Measurements from ENCODE around the gene DDX51. TPM values are rescaled to one million over a fixed set of nuclear protein-coding genes. Genes with fewer than 3 reads are reported as not detected.

The DDX51 gene
- polyA plus RNA-seq, 1 donor, result 19.5 TPM

DNA sequence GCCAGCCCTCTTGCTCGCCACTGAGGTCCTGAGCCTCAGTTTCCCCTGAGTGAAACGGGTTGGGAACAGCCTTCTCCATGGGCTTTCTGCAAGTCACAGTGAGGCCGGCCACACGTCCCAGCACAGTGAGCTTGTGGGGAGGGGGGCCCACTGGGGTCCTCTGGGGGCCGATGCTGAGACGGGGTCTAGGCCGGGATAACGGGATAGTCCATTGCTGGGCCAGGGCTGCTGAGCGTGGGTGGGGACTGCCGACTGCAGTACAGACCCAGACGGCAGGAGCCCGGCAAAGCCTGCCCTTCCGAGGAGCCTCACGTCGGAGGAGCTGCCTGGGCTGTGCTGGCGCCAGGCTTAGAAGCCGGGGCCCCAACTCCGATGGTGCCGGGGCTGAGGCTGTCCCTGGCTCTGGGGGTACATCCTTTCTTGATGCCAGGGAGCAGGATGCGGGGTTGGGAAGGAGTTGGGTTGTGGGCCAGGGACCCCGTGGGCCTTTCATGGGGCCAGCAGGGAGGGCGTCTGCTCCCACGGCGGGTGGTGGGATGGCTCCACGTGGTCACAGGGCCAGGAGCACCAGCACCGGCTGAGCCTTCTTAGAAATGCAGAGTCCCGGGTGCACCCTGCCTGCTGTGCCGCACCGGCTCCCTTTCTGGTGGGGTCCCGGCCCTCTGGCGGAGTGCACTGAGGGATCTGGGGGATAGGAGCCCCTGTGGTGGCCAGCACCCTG, 24.4 kb upstream of the DDX51 start:
- no peak for DNase-seq

DNA sequence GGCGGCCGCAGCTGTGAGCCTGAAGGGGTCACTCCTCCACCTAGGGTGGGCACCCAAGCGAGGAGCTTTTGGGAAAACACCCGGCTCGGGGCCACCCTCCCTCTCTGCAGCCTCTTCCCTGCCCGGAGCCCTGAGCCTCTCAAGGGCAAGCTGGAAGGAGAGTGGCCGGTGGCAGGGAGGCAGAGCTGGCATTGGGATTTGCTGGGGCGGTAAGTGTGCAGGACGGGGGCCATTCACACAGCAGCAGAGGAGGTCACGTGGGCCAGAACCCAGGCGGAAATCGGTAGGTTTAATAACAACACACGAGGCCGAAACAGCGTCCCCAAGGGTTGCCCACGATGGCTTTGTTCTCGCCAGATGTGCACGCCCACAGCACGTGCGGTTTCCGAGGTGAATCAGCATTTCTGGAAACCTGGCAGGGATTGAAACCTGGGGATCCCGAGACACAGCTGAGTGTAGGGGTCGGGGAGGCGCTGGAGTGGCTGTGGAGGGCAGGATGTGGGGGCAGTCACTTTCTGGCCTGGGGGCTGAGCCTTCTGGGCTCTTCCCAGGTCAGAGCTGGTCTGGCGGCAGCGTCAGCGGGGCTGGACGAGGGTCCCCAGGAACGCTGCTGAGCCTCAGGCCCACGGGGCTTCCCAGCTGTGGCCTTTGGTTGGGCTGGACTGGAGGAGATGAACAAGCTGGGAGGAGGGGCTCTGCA, 23.6 kb upstream of the DDX51 start:
- no peak for DNase-seq

DNA sequence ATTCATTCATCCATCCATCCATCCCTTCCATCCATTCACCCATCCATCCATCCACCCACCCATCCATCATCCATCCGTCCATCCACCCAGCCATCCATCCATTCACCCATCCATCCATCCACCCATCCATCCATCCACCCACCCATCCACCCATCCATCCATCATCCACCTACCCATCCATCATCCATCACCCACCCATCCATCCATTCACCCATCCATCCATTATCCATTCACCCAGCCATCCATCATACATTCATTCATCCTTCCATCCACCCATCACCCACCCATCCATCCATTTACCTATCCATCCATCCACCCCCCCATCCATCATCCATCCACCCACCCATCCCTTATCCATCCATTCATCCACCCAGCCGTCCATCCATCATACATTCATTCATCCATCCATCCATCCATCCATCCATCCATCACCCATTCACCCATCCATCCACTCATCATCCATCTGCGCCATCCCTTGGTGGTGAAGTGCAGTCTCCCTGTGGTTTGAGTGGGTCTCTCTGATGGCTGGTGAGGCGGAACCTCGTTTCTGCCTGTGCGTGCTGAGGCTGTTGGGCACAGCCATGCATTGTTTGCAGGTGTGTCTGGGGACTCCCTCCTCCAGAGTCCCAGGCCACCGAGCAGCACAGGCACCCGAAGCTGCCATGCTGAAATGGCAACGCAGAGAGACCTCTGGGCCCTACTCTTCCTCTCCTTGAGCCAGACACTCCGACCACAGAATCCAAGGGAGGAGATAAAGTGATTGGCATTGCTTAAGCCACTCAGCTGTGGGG, 22.9 kb upstream of the DDX51 start:
- DNase-seq, result no peak

DNA sequence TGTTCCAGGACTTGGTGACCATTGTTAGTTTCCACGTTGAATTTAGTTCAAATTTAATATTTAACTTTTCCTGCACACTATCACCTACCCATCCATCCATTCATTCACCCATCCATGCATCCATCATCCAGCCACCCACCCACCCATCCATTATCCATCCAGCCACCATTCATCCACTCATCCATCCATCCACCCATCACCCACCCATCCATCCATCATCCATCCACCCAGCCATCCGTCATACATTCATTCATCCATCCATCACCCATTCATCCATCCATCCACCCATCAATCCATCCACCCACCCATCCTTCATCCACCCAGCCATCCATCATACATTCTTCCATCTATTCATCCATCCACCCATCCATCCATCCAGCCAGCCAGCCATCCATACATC, 22.0 kb upstream of the DDX51 start:
- no peak for DNase-seq

DNA sequence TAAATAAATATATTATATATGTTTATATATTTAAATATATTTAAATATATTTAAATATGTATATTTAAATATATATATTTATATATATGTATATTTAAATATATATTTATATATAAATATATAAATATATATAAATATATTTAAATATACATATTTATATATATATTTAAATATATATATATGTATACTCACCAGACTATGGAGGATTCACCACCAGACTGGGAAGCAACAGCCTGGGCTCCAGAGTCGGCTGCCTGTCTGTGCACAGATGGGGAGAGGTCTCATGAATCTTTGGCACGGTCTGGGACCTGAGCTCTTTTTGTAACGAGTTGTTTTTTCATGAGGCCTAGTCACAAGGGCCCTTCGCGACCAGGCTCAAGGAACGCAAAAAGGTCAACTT, 21.5 kb upstream of the DDX51 start:
- no peak for DNase-seq

DNA sequence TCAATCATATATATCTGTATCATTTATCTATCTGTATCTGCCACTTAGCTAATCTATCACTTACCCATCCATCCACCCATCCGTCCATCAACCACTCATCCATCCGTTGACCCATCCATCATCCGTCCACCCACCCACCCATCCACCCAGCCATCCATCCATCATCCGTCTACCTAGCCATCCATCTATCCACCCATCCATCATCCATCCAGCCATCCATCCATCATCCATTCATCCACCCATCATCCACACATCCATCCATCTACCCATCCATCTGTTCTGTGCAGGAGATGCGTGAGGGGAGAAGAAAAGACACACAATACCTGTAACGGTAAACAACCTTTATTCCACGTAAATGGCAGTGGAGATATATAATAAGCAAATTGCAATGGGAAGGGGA, 20.3 kb upstream of the DDX51 start:
- DNase-seq, result no peak

DNA sequence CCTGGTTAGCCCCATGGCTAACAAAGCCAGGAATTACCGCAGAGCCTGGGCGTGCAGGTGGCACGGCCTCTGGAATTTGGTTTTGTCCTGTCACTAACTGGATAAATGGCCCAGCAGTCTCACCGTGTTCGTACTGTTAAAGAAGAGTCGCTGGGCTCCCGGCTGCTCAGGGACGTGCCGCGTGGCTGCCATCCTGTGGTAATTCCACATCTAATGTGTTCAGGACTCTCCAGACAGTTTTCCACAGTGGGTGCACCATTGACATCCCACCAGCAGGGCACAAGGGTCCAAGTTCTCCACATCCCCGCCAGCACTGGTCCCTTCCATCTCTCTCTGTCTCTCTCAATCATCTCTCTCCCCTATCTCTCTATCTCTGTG, 19.8 kb upstream of the DDX51 start:
- DNase-seq, result no peak

DNA sequence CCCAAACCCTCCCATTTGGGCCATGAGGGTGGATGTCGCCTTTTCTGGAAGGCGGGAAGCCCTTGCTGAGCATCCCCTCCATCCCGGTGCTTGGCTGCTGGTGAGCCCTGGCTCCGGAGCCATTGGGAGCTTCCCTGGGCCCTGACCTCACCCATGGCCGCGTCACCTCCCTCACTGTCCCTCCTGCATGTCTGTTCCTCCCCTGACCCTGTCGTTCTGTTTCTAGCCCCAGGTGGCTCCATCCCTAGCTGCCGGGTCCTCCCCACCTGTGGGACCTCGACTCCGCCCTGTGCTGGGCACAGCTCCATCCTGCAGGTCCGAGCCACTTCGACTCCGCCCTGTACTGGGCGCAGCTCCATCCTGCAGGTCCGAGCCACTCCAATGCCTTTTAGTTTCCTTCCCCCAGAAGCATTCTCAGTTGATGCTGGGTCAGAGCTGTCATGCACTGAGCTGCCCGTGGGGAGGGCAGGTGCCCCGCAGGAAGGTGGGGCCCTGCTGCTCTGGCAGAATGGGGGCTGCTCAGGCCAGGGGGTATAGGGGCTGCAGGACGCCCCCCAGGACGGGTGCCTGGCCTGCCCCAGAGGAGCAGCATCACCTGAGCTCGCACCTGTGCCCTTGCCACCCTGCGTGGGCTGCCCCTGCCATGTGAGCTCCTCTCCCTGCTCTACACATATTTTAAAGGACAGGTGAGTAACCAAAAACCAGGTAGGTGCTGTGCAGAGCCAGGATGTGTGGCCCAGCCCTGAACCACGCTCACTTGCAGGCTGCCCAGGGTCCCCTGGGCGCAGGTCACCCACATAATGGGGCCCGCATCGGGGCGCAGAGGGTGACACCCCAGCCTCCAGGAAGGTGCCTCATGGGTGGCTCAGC, 19.2 kb upstream of the DDX51 start:
- no peak for DNase-seq

DNA sequence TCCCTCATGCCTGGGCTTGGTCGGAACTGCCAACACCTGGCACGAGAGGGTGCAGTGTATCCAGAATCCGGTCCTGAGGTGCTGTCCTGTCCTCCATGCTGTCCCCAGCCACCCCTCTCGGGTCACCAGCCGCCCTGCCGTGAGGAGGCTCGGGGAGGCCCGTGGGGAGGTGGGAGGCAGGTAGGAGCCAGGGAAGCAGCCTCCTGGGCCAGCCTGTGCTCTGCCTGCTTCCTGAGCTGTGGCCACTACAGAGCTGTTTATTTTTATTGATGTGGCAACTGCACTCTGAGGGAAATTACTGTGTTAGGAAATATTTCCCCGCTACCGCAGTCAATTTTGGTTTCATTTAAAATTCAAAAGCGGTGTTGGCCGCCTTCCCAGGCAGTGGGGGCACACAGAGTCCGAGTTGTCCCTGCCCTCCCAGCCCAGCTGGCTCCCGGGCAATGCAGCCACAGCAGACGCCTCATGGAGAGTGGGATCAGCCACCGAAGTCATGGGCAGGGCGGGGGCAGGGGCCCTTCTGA, 18.5 kb upstream of the DDX51 start:
- DNase-seq, result no peak

DNA sequence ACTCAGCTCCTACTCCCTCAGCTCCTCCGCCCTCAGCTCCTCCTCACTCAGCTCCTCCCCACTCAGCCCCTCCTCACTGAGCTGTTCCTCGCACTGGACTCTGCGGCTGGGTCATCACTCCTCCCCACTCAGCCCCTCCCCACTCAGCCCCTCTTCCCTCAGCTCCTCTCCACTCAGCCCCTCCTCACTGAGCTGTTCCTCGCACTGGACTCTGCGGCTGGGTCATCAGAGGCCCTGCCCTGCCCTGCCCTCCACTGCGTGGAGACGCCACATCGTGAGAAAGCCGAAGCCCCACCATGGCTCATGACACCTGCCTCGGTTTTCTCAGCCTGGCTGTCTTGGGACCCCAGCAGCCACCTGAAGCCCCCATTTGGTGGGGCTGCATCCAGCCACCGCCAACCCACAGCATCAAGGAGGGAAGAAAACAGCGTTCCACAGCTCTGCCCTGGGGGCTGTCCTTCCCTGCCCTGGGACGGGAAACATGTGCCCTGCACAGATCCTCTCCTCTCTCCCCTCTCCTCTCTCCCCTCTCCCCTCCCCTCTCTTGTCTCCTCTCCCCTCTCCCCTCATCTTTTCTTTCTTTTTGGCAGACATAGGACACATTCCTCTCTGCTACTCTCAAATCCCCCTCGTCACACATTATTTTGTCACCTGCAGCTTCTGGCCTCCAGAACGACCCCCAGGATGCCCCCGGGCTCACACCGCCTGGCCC, 17.8 kb upstream of the DDX51 start:
- no peak for DNase-seq

DNA sequence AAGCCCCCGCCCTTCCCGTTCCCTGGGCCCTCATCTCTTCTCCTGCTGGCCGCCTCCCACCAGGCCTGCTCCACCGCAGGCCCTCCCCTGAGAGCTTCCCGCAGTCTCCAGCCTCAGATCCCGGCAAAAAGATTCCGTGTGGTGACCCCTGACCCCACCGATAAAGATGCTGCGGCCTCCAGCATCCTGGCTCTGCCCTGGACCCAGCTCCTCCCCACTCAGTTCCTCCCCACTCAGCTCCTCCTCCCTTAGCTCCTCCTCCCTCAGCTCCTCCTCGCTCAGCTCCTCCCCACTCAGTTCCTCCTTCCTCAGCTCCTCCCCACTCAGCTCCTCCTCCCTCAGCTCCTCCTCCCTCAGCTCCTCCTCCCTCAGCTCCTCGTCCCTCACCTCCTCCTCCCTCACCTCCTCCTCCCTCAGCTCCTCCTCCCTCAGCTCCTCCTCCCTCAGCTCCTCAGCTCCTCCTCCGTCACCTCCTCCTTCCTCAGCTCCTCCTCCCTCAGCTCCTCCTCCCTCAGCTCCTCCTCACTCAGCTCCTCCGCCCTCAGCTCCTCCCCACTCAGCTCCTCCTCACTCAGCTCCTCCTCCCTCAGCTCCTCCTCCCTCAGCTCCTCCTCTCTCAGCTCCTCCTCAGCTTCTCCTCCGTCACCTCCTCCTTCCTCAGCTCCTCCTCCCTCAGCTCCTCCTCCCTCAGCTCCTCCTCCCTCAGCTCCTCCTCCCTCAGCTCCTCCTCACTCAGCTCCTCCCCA, 17.1 kb upstream of the DDX51 start:
- DNase-seq, result no peak

DNA sequence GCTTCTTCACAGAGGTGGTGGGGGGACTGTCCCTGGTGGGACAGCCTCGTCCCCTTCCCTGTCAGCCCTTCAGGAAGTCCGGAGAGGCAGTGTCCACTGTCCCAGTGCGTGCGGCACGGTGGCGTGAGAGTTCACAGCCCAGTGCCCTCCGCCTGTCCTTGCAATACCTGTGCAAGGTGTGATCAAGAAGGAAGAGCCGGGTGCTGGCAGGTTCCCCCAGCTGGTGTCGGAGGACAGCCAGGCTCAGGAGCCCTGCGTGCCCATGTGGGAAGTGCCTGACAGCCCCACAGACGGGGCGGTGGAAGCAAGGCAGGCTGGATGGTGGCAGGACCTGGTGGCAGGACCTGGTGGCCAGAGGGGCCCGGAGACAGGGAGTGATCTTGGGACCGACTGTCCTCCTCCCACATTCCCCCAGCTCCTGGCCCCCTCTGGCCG, 16.5 kb upstream of the DDX51 start:
- DNase-seq, result no peak

DNA sequence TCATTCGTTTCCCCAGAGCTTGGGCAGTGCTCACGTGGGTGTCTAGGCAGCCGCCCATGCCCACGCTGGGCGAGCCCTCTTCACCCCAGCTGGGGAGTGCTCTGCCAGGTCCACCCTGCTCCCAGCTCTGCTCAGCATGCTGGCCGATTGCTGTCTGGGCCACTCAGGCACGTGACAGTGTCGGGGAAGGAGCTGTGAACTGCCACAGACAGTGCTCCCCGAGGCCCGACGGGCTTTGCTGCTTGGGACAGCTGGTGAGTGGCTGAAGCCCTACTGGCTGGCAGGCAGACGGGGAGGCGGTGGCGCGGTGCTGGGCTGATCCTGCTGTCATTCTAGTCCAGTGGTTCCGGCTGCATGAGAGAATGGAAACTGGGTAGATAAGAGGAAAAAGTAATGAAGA, 15.9 kb upstream of the DDX51 start:
- no peak for DNase-seq

DNA sequence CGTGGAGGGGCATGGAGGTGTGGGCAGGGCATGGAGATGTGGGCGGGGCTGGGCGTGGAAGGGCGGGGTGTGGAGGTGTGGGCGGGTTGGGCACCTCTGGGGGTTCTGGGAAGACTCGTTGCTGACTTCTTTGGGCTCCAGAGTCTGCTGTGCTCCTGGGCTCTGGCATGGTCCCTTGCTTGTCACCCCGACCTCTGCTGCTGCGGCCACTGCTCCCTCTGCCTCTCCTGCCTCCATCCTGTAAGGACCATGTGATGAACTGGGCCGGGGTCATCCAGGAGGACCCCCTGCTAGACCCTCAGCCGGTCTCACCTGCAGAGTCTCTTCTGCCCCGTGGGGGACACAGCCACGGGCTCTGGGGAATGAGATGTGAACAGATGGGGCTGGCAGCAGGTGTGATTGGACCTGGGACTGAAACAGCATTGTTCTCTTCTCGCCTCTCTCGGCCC, 15.5 kb upstream of the DDX51 start:
- no peak for DNase-seq

DNA sequence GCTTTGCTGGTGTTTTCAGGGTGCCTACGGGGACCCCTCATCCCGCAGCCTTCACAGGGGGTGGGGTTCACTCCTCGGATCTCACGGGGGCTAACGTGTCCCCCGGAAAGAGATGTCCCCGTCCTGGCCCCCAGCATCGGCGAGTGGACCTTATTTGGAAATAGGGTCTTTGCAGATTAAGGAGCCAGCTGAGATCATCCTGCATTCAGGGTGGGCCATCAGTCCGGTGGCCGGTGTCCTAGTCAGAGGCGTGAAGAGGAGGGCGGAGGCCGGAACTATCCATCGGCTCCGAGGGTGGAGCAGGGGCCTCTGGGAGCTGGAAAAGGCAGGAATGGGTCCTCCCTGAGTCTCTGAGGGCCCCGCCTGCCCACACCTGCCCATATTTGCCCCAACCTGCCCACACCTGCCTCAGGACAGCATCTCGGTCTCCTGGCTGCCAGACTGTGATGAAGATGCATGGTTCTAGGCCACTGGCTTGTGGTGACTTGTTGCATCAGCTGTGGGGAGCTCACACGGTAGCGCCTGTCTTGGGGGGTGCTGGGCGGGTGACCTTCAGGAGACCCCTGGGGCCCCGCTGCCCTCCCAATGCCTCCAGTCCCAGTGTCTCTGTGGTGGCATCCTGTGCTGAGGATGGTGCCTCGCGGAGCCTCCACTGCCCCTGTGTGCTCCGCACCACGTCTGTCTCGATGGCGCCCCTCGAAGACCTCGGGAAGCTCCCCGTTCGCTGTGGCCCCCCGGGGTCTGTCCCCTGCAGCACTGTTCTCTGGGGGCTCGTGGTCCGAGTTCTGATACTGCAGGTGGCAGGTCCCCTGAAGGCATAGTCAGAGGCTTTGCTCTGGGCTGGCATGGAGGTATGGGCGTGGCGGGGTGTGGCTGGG, 14.8 kb upstream of the DDX51 start:
- DNase-seq, result no peak

DNA sequence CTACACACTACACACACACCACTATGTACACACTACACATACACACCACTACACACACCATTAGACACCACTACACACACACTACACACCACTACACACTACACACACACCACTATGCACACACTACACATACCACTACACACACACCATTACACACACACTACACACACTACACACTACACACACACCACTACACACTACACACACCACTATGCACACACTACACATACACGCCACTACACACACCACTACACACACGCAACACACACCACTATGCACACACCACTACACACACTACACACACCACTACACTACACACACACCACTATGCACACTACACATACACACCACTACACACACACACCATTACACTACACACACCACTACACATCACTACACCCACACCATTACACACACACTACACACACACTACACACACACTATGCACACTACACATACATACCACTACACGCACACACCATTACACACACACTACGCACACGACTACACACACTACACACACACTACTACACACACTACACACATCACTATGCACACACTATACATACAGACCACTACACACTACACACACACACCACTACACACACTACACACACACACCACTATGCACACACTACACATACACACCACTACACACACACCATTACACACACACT, 13.8 kb upstream of the DDX51 start:
- no peak for DNase-seq

DNA sequence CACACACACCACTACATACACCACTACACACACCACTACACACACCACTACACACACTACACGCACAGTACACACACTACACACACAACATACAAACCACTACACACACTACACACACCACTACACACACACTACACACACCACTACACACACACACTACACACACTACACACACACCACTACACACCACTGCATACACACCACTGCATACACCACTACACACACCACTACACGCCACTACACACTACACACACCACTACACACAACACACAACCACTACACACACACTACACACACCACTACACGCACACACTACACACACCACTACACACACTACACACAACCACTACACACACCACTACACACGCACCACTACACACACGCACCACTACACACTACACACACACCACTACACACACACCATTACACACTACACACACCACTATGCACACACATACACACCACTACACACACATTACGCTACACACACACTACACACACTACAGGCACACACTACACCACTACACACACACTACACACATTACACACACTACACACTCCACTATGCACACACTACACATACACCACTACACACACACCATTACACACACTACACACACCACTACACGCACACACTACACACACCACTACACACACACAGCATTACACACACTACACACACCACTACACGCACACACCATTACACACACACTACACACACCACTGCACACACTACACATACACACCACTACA, 12.6 kb upstream of the DDX51 start:
- DNase-seq, result no peak
